IMR-90 (cell line): ENCODE measurements around the gene RPS6KA3.

Experiments
- BHLHE40 ChIP-seq: fragments of 150-350 bp; IDR thresholded peaks from 2 replicates; pipeline ENCODE4 v1.6.1; 2016; ENCODE audit warnings: mild to moderate bottlenecking, low read depth, low read length
- CHD1 ChIP-seq: IDR thresholded peaks from 2 replicates; pipeline ENCODE4 v1.6.1; 2012; ENCODE audit warnings: low read depth, low read length, improper control_type of control experiment
- FOS ChIP-seq: fragments of 150-350 bp; IDR thresholded peaks from 2 replicates; pipeline ENCODE4 v1.6.1; 2016; ENCODE audit warnings: low read depth, low read length
- MAFK ChIP-seq: IDR thresholded peaks from 2 replicates; pipeline ENCODE4 v1.6.1; 2012; ENCODE audit warnings: low read depth, low read length, improper control_type of control experiment
- NFE2L2 ChIP-seq: fragments of 150-350 bp; IDR thresholded peaks from 2 replicates; pipeline ENCODE4 v1.6.1; 2016; ENCODE audit warnings: low read depth, mild to moderate bottlenecking, low read length
- POLR2A ChIP-seq: IDR thresholded peaks from 2 replicates; pipeline ENCODE4 v1.6.1; 2012; ENCODE audit warnings: mild to moderate bottlenecking, low read depth, low read length
- RAD21 ChIP-seq: IDR thresholded peaks from 2 replicates; pipeline ENCODE4 v1.6.1; 2012; ENCODE audit warnings: low read length, improper control_type of control experiment
- RFX5 ChIP-seq: IDR thresholded peaks from 2 replicates; pipeline ENCODE4 v1.8.0; 2012; ENCODE audit warnings: low read depth, mild to moderate bottlenecking, low read length, moderate library complexity
- SMC3 ChIP-seq: fragments of 150-350 bp; IDR thresholded peaks from 2 replicates; pipeline ENCODE4 v1.6.1; 2016; ENCODE audit warnings: low read depth, mild to moderate bottlenecking, antibody characterized with exemption, low read length, moderate library complexity
- TF ChIP-seq, protein P1 (sequence below): conservative IDR thresholded peaks from 2 replicates; pipeline ENCODE4 v1.5.1; 2012; ENCODE audit warnings: mild to moderate bottlenecking, low read depth, low read length, improper control_type of control experiment

- TF ChIP-seq, protein P1, sequence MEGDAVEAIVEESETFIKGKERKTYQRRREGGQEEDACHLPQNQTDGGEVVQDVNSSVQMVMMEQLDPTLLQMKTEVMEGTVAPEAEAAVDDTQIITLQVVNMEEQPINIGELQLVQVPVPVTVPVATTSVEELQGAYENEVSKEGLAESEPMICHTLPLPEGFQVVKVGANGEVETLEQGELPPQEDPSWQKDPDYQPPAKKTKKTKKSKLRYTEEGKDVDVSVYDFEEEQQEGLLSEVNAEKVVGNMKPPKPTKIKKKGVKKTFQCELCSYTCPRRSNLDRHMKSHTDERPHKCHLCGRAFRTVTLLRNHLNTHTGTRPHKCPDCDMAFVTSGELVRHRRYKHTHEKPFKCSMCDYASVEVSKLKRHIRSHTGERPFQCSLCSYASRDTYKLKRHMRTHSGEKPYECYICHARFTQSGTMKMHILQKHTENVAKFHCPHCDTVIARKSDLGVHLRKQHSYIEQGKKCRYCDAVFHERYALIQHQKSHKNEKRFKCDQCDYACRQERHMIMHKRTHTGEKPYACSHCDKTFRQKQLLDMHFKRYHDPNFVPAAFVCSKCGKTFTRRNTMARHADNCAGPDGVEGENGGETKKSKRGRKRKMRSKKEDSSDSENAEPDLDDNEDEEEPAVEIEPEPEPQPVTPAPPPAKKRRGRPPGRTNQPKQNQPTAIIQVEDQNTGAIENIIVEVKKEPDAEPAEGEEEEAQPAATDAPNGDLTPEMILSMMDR = no peak
- no peak for TF ChIP-seq POLR2A
- TF ChIP-seq RFX5 = no peak
- TF ChIP-seq NFE2L2 = no peak
- no peak for TF ChIP-seq SMC3
- TF ChIP-seq CHD1 = no peak
- TF ChIP-seq RAD21 = no peak
- TF ChIP-seq FOS = no peak
- no peak for TF ChIP-seq MAFK
- TF ChIP-seq BHLHE40 = no peak
These were observed 26.5 kb downstream of the RPS6KA3 start for GRCh38 chrX:20240201-20240600.
